DND-41 (cell line): Measurements from ENCODE around the gene DLG2.

ENCODE experiments used
- EZH2 ChIP-seq: IDR thresholded peaks from 3 replicates; pipeline ENCODE4 v1.6.1; 2012; ENCODE audit warnings: borderline replicate concordance, low read depth, mild to moderate bottlenecking, moderate library complexity, low read length, inconsistent platforms; ENCODE audit not compliant: severe bottlenecking
- TF ChIP-seq, protein P1 (sequence below): IDR thresholded peaks from 2 replicates; pipeline ENCODE4 v1.5.1; 2012; ENCODE audit warnings: borderline replicate concordance, low read length, moderate library complexity, mild to moderate bottlenecking; ENCODE audit not compliant: poor library complexity, severe bottlenecking; ENCODE audit errors: extremely low read depth

DNA sequence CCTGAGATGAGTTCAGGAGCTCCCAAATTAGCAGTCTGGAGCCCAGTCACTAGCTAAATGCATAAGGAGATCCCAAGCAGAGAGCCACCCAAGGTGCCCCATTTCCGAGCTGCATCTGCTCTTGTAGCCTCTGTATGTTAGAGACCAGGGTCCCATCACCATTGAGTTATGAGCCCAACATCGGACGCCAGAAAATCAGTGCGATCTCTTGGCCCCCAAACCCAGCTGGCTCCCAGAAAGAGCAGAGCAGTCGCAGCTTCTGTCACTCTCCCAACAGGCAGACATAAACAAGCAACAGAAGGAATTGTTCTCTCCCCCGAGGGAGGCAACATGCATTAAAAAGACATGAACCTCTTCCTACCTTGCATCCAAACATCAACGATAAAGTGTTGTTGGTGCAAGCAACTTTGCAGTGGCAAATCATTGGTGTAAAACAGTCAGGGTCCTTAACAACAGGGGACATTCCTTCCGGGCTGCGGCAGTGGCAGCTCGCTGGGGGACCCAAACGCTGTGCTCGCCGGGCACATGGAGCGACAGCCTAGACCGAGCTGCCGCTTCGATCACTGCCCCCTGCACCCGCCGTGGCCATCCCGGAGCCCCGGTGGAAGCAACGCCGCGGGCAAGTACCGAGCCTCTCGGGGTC, 907.1 kb downstream of the DLG2 start:
- TF ChIP-seq, protein P1, sequence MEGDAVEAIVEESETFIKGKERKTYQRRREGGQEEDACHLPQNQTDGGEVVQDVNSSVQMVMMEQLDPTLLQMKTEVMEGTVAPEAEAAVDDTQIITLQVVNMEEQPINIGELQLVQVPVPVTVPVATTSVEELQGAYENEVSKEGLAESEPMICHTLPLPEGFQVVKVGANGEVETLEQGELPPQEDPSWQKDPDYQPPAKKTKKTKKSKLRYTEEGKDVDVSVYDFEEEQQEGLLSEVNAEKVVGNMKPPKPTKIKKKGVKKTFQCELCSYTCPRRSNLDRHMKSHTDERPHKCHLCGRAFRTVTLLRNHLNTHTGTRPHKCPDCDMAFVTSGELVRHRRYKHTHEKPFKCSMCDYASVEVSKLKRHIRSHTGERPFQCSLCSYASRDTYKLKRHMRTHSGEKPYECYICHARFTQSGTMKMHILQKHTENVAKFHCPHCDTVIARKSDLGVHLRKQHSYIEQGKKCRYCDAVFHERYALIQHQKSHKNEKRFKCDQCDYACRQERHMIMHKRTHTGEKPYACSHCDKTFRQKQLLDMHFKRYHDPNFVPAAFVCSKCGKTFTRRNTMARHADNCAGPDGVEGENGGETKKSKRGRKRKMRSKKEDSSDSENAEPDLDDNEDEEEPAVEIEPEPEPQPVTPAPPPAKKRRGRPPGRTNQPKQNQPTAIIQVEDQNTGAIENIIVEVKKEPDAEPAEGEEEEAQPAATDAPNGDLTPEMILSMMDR = no peak
- no peak for TF ChIP-seq EZH2
